Activated CD4-positive, alpha-beta T cell treated with anti-CD3 and anti-CD28 coated beads, Interleukin-10, Interleukin-2, amounts not matched to agents 100 ng/mL and 50 ng/mL, durations not matched to agents 16 hours and 8 hours (primary cell): Measurements from ENCODE around the gene DYRK1A.
"Not testable (repeated sequence)": the region's sequence is repeated elsewhere in the genome, so short reads cannot be mapped to it uniquely, and the experiment has no call there.

Experiments
- DNase-seq: peaks from one replicate; pipeline ENCODE4 v3.0.0-alpha.2; 2020

The DYRK1A gene

GRCh38 chr21:37366482-37367316 is at the start of gene DYRK1A:
TSS of gene DYRK1A (plus strand) at chr21:37366773. CDS start at chr21:37420375, 53,602 bp downstream.
- peak; percentile 99 for DNase-seq

GRCh38 chr21:37319551-37319950 is 47.0 kb upstream of the DYRK1A start:
- DNase-seq, result no peak

- no peak for DNase-seq
Measured at GRCh38 chr21:37322084-37322483, 44.5 kb upstream of the DYRK1A start.

- no peak for DNase-seq
Measured at GRCh38 chr21:37324558-37324957, 42.0 kb upstream of the DYRK1A start.

- DNase-seq, result not testable (repeated sequence)
Measured at GRCh38 chr21:37328147-37328546, 38.4 kb upstream of the DYRK1A start.

- DNase-seq, result no peak
Measured at GRCh38 chr21:37331411-37331810, 35.2 kb upstream of the DYRK1A start.

- no peak for DNase-seq
Measured at GRCh38 chr21:37335053-37335452, 31.5 kb upstream of the DYRK1A start.

GRCh38 chr21:37337179-37337578 is 29.4 kb upstream of the DYRK1A start:
- DNase-seq, result no peak

GRCh38 chr21:37337831-37338230 is 28.7 kb upstream of the DYRK1A start:
- DNase-seq, result no peak

- DNase-seq, result no peak
Measured at GRCh38 chr21:37338671-37339551, 27.7 kb upstream of the DYRK1A start.

- no peak for DNase-seq
Measured at GRCh38 chr21:37339552-37339939, 27.0 kb upstream of the DYRK1A start.

GRCh38 chr21:37341254-37341960 is 25.2 kb upstream of the DYRK1A start:
- DNase-seq, result no peak

- no peak for DNase-seq
Measured at GRCh38 chr21:37342046-37342632, 24.4 kb upstream of the DYRK1A start.

- no peak for DNase-seq
Measured at GRCh38 chr21:37346841-37347430, 19.6 kb upstream of the DYRK1A start.

- no peak for DNase-seq
Measured at GRCh38 chr21:37348664-37349063, 17.9 kb upstream of the DYRK1A start.

- no peak for DNase-seq
Measured at GRCh38 chr21:37350472-37350871, 16.1 kb upstream of the DYRK1A start.

- no peak for DNase-seq
Measured at GRCh38 chr21:37356706-37357105, 9.9 kb upstream of the DYRK1A start.

- DNase-seq, result no peak
Measured at GRCh38 chr21:37357691-37358090, 8.9 kb upstream of the DYRK1A start.

- DNase-seq, result no peak
Measured at GRCh38 chr21:37358397-37358796, 8.2 kb upstream of the DYRK1A start.

GRCh38 chr21:37363936-37364335 is 2.6 kb upstream of the DYRK1A start:
- no peak for DNase-seq

GRCh38 chr21:37364722-37365121 is 1.9 kb upstream of the DYRK1A start:
- no peak for DNase-seq
